Liver (tissue), 3 donors: ENCODE measurements around the gene OSBPL10.

ENCODE experiments used
- FOXA1 ChIP-seq: IDR thresholded peaks from 2 replicates; pipeline ENCODE4 v1.6.1; 2016; ENCODE audit warnings: antibody characterized with exemption
- SP1 ChIP-seq: IDR thresholded peaks from 2 replicates; pipeline ENCODE4 v1.6.1; 2018; ENCODE audit warnings: antibody characterized with exemption, mild to moderate bottlenecking
- TF ChIP-seq, protein P1 (sequence below): fragments of 150-350 bp; IDR thresholded peaks from 2 replicates; pipeline ENCODE4 v1.5.1; 2017; ENCODE audit warnings: improper control_type of control experiment, low read depth, low read length; ENCODE audit not compliant: missing input control
- TF ChIP-seq, protein P2 (sequence below): IDR thresholded peaks from 2 replicates; pipeline ENCODE4 v1.6.1; 2016; ENCODE audit warnings: antibody characterized with exemption
- donor health status: healthy.
- donor health status: healthy.

DNA sequence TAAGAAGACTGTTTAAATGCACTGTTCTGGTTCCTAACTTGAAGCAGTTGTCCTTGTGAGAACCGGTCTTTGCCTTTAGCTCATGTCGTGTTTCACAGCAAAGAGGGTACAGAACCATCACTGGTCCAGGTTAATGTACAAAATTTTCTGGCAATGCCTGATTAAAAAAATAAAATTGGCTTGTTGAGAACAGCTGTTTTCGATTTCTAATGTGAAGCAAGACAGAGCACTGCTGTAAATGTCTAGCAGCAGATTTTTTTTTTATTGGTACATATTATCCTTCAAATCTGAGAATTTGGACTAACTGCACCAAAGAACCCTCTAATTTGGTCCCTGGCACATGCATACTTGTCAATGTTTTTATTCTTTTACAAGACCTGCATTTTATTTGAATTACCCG, 345.0 kb downstream of the OSBPL10 start:
- TF ChIP-seq, protein P1, sequence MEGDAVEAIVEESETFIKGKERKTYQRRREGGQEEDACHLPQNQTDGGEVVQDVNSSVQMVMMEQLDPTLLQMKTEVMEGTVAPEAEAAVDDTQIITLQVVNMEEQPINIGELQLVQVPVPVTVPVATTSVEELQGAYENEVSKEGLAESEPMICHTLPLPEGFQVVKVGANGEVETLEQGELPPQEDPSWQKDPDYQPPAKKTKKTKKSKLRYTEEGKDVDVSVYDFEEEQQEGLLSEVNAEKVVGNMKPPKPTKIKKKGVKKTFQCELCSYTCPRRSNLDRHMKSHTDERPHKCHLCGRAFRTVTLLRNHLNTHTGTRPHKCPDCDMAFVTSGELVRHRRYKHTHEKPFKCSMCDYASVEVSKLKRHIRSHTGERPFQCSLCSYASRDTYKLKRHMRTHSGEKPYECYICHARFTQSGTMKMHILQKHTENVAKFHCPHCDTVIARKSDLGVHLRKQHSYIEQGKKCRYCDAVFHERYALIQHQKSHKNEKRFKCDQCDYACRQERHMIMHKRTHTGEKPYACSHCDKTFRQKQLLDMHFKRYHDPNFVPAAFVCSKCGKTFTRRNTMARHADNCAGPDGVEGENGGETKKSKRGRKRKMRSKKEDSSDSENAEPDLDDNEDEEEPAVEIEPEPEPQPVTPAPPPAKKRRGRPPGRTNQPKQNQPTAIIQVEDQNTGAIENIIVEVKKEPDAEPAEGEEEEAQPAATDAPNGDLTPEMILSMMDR: no peak
- TF ChIP-seq SP1 (no peak), FOXA1 (no peak)
- TF ChIP-seq, protein P2, sequence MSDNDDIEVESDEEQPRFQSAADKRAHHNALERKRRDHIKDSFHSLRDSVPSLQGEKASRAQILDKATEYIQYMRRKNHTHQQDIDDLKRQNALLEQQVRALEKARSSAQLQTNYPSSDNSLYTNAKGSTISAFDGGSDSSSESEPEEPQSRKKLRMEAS: no peak
